ENCODE results near the gene GDNF.

Gene GDNF

DNA sequence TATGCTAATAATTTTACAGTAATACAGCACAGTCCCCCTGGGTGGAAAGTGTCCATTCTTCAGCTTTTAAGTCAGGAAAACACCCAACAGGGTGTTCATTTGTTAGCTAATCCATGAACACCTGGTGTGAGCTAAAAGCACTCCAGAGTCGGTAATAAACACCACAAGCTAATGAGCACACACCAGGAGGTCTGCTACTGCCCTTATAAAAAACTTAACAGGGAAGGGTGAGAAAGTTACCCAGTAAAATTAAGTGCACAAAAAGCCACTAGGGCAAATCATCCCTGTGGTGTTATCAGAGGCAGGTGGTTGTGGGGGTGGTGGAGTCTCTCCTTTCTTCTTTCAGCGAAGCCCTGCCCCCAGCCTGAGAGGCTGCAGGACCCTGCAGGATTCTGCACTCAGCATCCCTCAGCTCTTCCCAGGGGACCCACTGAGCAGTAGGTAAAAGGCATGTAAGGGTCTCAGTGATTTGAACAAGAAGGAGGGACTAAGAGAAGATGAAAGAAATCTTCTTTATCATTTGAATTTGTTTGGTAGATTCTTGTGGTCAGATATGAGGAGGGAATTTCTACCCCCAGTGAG lies 14.4 kb downstream of the GDNF start:
- Histone ChIP-seq H3K27me3 (ENCODE audit: insufficient read depth, low read length) (peaks cover 28% of the 10 kb centered on the region), H2AFZ (ENCODE audit: low read depth, low read length) (no peak overlapping the region), H3K36me3 (ENCODE audit: insufficient read depth, low read length) (no peaks in the 10 kb centered on the region), H3K4me1 (ENCODE audit: insufficient read depth, low read length) (no peaks in the 10 kb centered on the region), H3K9me3 (ENCODE audit: low read length) (no peaks in the 10 kb centered on the region), H3K4me3 (ENCODE audit: low read length) (no peak overlapping the region)

DNA sequence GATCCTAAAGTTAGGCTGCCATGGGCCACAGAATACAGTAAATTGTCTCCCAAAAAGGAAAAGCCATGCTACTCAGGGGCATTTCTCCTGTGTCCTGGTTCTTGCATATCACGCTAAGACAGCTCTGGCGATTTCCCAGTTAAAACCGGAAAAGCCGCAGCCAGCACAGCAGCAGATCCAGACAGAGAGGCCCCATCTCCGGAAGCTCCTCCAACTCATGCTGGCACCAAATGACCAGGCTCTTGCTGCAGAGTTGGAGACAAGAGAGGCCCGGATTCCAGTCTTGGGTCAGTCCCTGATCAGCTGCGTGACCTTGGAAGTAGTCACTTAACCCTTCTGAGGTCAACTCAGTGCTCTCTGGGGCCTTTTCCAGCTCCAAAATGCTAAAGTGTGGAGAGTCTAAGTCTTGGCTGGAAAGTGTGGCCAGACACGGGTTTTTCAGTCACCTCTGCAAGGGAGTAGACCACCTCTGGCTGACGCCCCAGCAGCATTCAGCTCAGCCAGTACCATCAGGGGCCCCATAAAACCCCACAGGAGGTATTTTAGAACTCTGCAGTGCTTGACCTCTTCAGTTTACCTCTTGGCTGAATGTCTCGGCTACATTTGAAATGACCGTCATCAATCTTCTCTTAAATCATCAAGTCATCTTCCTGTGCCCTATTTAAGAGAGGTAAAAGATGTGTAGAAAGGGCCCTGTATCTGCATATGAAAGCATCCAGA lies 16.2 kb downstream of the GDNF start:
- no peaks in the 10 kb centered on the region for H3K9me3 ChIP-seq (ENCODE audit: low read length)
- H3K4me1 ChIP-seq (ENCODE audit: insufficient read depth, low read length), result no peaks in the 10 kb centered on the region
- peaks cover 14% of the 10 kb centered on the region for H3K27me3 ChIP-seq (ENCODE audit: insufficient read depth, low read length)

DNA sequence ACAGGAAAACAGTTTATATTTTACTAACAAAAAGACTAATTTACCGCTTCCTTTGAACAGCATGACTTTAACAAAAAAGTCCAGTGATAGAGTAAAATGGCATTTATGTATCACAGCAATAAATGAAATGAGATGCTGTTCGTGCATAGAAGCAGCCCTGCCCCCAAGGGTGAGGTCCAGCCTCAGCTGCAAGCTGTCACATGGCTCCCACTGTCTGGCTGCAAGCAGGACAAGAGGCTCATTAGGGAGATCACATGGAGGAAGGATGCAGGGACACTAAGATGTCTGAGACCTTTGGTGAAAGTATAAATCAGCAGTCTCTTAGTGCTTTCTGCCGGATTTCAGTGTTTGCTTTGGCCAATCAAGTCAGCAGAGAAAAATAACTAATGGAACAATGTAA lies 23.0 kb downstream of the GDNF start:
- H3K4me1 ChIP-seq (ENCODE audit: insufficient read depth, low read length), result peaks cover 14% of the 10 kb centered on the region
- H2AFZ ChIP-seq (ENCODE audit: low read depth, low read length), result no peak overlapping the region
- no peaks in the 10 kb centered on the region for H3K27me3 ChIP-seq (ENCODE audit: insufficient read depth, low read length)
- no peak overlapping the region for H3K4me3 ChIP-seq (ENCODE audit: low read length)
- H3K36me3 ChIP-seq (ENCODE audit: insufficient read depth, low read length), result no peaks in the 10 kb centered on the region
- no peaks in the 10 kb centered on the region for H3K9me3 ChIP-seq (ENCODE audit: low read length)

More for the DNA sequence above, 16.2 kb downstream of the GDNF start:
- no peak overlapping the region for H2AFZ ChIP-seq (ENCODE audit: low read depth, low read length)
- H3K4me3 ChIP-seq (ENCODE audit: low read length), result no peak overlapping the region
- H3K36me3 ChIP-seq (ENCODE audit: insufficient read depth, low read length), result no peaks in the 10 kb centered on the region

DNA sequence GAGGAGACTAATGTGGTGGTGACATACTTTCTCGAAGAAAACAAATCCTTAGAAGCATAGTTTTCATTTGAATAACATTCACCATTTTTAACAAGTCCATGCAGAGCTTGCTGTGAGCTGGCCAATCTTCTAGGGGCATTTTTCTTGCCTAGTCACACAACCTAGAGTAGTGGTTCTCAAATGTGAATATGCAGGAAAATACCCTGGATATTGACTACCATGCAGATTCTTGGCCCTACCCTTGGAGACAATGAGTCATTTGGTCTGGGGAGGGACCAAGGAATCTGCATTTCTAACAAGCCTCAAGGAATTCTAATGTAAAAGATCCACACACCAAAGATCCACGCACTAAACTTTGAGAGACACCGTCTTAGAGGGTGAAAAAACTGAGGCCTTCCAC lies 23.5 kb downstream of the GDNF start:
- Histone ChIP-seq H2AFZ (ENCODE audit: low read depth, low read length) (no peak overlapping the region), H3K27me3 (ENCODE audit: insufficient read depth, low read length) (no peaks in the 10 kb centered on the region), H3K36me3 (ENCODE audit: insufficient read depth, low read length) (no peaks in the 10 kb centered on the region), H3K4me3 (ENCODE audit: low read length) (no peak overlapping the region), H3K9me3 (ENCODE audit: low read length) (no peaks in the 10 kb centered on the region), H3K4me1 (ENCODE audit: insufficient read depth, low read length) (peaks cover 14% of the 10 kb centered on the region)

DNA sequence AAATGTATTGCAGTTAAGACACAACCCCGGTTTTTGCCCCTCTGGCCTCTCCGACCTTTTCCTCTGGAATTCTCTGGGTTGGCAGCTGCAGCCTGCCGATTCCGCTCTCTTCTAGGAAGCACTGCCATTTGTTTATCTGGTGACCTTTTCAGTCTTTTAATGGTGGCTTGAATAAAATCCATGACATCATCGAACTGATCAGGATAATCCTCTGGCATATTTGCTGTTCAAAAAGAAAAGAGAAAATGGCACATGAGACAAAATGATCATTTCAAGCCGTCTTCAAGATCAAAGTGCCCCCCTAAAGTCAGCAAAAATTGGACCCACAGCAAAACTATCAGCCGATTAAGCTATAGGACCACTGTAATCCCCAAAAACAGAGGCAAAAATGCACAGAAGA lies 23.9 kb downstream of the GDNF start:
- H3K4me1 ChIP-seq (ENCODE audit: insufficient read depth, low read length), result peaks cover 14% of the 10 kb centered on the region
- no peaks in the 10 kb centered on the region for H3K27me3 ChIP-seq (ENCODE audit: insufficient read depth, low read length)
- no peak overlapping the region for H3K4me3 ChIP-seq (ENCODE audit: low read length)
- H2AFZ ChIP-seq (ENCODE audit: low read depth, low read length), result no peak overlapping the region
- no peaks in the 10 kb centered on the region for H3K36me3 ChIP-seq (ENCODE audit: insufficient read depth, low read length)
- no peaks in the 10 kb centered on the region for H3K9me3 ChIP-seq (ENCODE audit: low read length)

DNA sequence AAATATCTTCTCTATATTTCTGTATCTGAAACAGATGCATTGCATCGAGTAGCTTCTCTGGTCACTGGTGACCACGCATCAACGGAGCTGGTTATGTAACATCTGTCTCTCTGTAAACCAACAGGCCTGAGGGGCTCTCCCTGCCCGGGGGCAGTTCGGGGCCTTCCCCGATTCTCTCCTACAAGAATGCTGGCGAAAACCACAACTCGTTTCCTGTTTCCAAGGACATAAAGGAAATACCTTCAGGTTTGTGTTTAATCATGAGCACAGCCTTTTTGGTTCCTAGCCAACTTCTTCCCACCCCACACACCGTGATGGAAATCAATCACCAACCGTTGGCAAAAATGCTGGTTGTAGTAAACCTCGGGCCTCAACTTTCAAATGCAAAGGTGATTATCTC lies 25.1 kb downstream of the GDNF start:
- peaks cover 14% of the 10 kb centered on the region for H3K4me1 ChIP-seq (ENCODE audit: insufficient read depth, low read length)
- H2AFZ ChIP-seq (ENCODE audit: low read depth, low read length), result no peak overlapping the region
- H3K27me3 ChIP-seq (ENCODE audit: insufficient read depth, low read length), result no peaks in the 10 kb centered on the region
- no peak overlapping the region for H3K4me3 ChIP-seq (ENCODE audit: low read length)
- no peaks in the 10 kb centered on the region for H3K36me3 ChIP-seq (ENCODE audit: insufficient read depth, low read length)
- no peaks in the 10 kb centered on the region for H3K9me3 ChIP-seq (ENCODE audit: low read length)

DNA sequence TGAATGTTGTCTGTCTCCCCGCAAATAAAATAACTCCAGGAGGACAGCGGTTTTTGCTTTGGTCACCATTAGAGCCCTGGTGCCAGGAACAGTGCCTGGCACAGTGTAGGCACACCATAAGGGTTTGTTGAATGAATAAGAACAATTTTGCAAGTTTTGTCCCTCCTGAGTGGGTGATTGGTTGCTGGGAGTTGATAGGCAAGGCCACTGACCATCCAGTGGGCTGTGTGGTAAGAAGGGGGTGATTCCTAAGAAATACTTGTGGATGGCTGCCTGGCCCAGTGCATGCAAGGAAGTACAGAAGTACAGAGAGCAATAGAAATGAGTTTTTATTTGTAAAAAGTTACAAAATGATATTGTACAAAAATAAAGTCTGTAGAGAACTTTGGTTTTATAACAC lies 27.5 kb downstream of the GDNF start:
- Histone ChIP-seq H2AFZ (ENCODE audit: low read depth, low read length) (no peak overlapping the region), H3K9me3 (ENCODE audit: low read length) (no peaks in the 10 kb centered on the region), H3K4me3 (ENCODE audit: low read length) (no peak overlapping the region), H3K27me3 (ENCODE audit: insufficient read depth, low read length) (no peaks in the 10 kb centered on the region), H3K36me3 (ENCODE audit: insufficient read depth, low read length) (no peaks in the 10 kb centered on the region), H3K4me1 (ENCODE audit: insufficient read depth, low read length) (peaks cover 14% of the 10 kb centered on the region)

DNA sequence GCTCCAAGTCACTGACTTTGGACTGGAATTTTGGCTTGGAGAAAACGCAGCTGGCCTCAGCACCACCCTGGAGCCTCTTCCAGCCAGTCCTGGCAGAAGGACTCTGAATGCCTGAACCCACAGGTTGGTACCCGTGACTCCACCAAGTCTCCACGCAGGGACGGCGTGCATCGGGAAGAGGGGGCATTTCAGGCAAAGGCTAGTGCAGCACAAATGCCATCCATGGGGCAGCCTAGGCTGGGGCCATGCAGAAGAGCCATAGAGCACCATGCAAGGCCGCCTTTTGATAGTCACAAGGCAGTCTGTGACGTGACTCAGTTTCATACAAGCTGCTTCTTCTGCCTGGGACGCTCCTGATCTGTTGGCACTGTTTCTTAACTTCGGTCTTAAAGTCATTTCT lies 28.0 kb downstream of the GDNF start:
- Histone ChIP-seq H3K4me3 (ENCODE audit: low read length) (no peak overlapping the region), H3K4me1 (ENCODE audit: insufficient read depth, low read length) (peaks cover 10% of the 10 kb centered on the region), H3K27me3 (ENCODE audit: insufficient read depth, low read length) (no peaks in the 10 kb centered on the region), H3K9me3 (ENCODE audit: low read length) (no peaks in the 10 kb centered on the region), H3K36me3 (ENCODE audit: insufficient read depth, low read length) (no peaks in the 10 kb centered on the region), H2AFZ (ENCODE audit: low read depth, low read length) (no peak overlapping the region)

DNA sequence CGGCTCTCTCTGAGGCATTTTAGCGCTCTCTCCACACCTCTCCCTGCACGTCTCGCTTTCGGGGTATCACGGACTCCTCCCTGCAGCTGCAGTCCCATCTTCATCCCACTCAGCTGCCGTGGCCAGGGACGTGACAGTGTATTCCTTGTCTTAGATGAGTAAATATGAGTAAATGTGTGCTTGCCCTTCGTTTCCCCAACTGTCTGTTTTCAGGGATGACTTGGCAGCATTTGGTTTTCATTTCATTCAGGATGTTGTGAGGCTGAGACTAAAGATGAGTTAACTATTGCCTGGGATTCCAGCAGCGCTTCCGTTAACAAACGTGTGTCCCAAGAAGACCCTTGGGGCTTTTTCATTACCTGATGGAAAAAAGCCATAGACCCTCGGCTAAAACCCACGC lies 29.5 kb downstream of the GDNF start:
- Histone ChIP-seq H3K4me3 (ENCODE audit: low read length) (no peak overlapping the region), H2AFZ (ENCODE audit: low read depth, low read length) (no peak overlapping the region), H3K27me3 (ENCODE audit: insufficient read depth, low read length) (no peaks in the 10 kb centered on the region), H3K36me3 (ENCODE audit: insufficient read depth, low read length) (no peaks in the 10 kb centered on the region), H3K4me1 (ENCODE audit: insufficient read depth, low read length) (no peaks in the 10 kb centered on the region), H3K9me3 (ENCODE audit: low read length) (no peaks in the 10 kb centered on the region)

DNA sequence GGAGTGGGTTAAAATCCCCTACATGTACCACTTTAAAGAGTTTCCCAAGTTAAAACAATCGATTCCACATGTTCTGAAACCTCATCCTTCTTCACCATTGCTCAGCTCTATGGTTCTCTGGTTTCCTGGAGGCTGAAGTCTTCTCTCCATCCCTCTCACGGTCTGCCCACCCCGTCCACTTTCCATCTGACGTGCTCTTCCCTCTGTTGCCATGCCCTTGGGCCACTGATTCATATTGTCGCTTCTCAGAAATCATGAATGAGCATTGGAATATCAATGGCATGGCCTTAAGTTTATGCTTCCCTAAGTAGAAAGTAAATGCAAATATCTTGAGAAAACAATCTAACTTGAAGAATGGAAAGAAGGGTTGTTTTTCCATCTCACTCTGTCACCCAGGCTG lies 30.9 kb downstream of the GDNF start:
- Histone ChIP-seq H3K36me3 (ENCODE audit: insufficient read depth, low read length) (no peaks in the 10 kb centered on the region), H3K9me3 (ENCODE audit: low read length) (no peaks in the 10 kb centered on the region), H3K4me1 (ENCODE audit: insufficient read depth, low read length) (no peaks in the 10 kb centered on the region), H2AFZ (ENCODE audit: low read depth, low read length) (no peak overlapping the region), H3K4me3 (ENCODE audit: low read length) (no peak overlapping the region), H3K27me3 (ENCODE audit: insufficient read depth, low read length) (no peaks in the 10 kb centered on the region)

DNA sequence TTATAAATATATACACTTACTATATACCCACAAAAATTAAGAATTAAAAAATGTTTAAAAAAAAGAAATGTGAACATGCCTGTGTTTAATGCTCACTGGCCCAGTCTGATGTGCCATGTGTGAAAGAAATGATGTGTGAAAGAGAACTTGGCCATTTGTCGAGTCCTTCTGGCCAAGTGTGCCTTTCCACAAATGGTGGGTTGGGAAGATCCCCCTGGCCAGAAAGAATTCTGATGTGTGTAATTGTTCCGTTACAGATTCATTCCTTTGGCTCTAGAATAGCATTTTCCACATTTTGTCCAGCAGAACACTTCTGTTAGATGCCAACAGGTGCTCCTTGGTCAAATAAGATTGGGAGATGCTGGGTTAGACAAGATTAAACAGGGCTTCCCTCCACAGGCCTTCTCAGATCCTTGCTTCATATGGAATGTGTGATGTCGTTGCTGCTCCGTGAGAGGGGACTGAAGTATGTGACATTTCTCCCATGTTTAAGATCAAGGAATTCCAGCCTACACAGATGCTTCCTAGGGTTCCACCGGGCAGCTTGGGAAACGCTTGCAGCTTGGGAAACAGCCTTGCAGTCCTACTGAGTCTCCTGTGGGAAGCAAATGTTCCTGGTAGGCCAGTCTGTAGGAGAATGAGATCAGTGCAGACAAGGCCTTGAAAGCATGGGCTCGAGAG lies 32.1 kb downstream of the GDNF start:
- Histone ChIP-seq H2AFZ (ENCODE audit: low read depth, low read length) (no peak overlapping the region), H3K27me3 (ENCODE audit: insufficient read depth, low read length) (no peaks in the 10 kb centered on the region), H3K36me3 (ENCODE audit: insufficient read depth, low read length) (no peaks in the 10 kb centered on the region), H3K4me3 (ENCODE audit: low read length) (no peak overlapping the region), H3K4me1 (ENCODE audit: insufficient read depth, low read length) (no peaks in the 10 kb centered on the region), H3K9me3 (ENCODE audit: low read length) (no peaks in the 10 kb centered on the region)

DNA sequence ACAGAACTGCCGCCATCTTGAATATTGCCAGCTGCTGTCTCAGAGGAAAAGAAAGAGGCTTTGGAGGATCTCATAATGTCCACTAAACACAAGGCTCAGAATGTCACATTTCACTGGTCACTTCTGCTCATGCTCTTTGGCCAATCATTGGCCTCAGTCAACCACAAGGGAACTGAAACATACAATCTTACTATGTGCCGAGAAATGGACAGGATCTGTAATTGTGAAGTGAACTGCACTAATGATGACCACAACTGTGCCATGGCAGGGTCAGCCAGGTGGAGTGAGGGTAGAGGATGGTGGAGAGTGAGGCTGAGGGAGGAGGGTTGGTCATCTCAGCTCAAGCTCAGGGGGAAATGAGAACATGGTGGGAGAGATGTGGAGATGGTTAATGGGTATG lies 32.8 kb downstream of the GDNF start:
- no peak overlapping the region for H2AFZ ChIP-seq (ENCODE audit: low read depth, low read length)
- H3K9me3 ChIP-seq (ENCODE audit: low read length), result no peaks in the 10 kb centered on the region

DNA sequence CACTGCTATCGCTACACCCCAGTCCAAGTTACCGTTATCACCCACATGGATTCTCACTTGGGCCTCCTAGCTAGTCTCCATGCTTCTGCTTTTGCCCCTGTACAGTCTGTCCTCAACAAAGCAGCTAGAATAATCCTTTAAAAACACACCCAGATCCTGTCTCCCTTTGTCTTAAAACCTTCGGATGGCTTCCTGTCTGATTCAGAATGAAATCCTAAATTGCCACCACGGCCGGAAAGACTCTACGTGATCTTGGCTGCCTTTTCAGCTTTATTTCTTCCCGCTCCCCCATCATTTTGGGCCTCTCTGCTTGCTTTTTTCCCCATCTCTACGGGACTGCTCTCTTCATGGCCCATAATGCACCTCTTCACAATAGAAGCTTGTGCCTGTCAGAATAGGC lies 33.4 kb downstream of the GDNF start:
- Histone ChIP-seq H3K4me1 (ENCODE audit: insufficient read depth, low read length) (no peaks in the 10 kb centered on the region), H3K9me3 (ENCODE audit: low read length) (no peaks in the 10 kb centered on the region), H3K4me3 (ENCODE audit: low read length) (no peak overlapping the region), H3K36me3 (ENCODE audit: insufficient read depth, low read length) (no peaks in the 10 kb centered on the region), H3K27me3 (ENCODE audit: insufficient read depth, low read length) (no peaks in the 10 kb centered on the region), H2AFZ (ENCODE audit: low read depth, low read length) (no peak overlapping the region)

More for the DNA sequence above, 32.8 kb downstream of the GDNF start:
- H3K4me1 ChIP-seq (ENCODE audit: insufficient read depth, low read length), result no peaks in the 10 kb centered on the region
- H3K36me3 ChIP-seq (ENCODE audit: insufficient read depth, low read length), result no peaks in the 10 kb centered on the region
- H3K4me3 ChIP-seq (ENCODE audit: low read length), result no peak overlapping the region
- H3K27me3 ChIP-seq (ENCODE audit: insufficient read depth, low read length), result no peaks in the 10 kb centered on the region
